Tibial artery (tissue), 4 donors: ENCODE data around the gene PUS7.
"Not testable (repeated sequence)": the region's sequence is repeated elsewhere in the genome, so short reads cannot be mapped to it uniquely, and the experiment has no call there.

ENCODE experiments used
- DNase-seq, 2 donors: peaks; one replicate each; pipeline ENCODE4 v3.0.0-alpha.2; 2019
- H3K27ac ChIP-seq, 2 donors: fragments of 200-600 bp; sonication (generic) in 1 of 2; 1 replicate in 1 of 2; 2 replicates in 1 of 2; pipeline ENCODE4 v1.5.1; 2018 to 2019; ENCODE audit warnings: mild to moderate bottlenecking in 1 of 2
- H3K27me3 ChIP-seq, 2 donors: fragments of 200-600 bp; sonication (generic) in 1 of 2; one replicate each; pipeline versions ENCODE4 v1.5.1 to v1.6.0; 2016 to 2019
- H3K36me3 ChIP-seq, 3 donors: fragments of 200-600 bp; sonication (generic) in 2 of 3; one replicate each; pipeline ENCODE4 v1.5.1; 2016 to 2019; ENCODE audit warnings: mild to moderate bottlenecking in 2 of 3
- H3K4me1 ChIP-seq, 4 donors: fragments of 200-600 bp; sonication (generic) in 2 of 4; 1 replicate in 3 of 4; 2 replicates in 1 of 4; pipeline ENCODE4 v1.5.1; 2016 to 2019
- H3K4me3 ChIP-seq, 2 donors: fragments of 200-600 bp; sonication (generic) in 1 of 2; 1 replicate in 1 of 2; 2 replicates in 1 of 2; pipeline ENCODE4 v1.5.1; 2018 to 2019; ENCODE audit warnings: mild to moderate bottlenecking in 2 of 2
- H3K9me3 ChIP-seq, 3 donors: fragments of 200-600 bp; sonication (generic) in 1 of 3; one replicate each; pipeline ENCODE4 v1.5.1; 2016 to 2019
- intact Hi-C: fragments of 100-400 bp; cut with DNase I; formaldehyde crosslinking; loops from one replicate; pipeline ENCODE4 v1.15.0; 2023; ENCODE audit warnings: low total_unique reads
- TF ChIP-seq, protein P1 (sequence below), 2 experiments: fragments of 200-600 bp in 1 of 2; fragments of 450-650 bp in 1 of 2; IDR thresholded peaks; one replicate each; pipeline ENCODE4 v1.5.1; 2017 to 2019; ENCODE audit warnings: antibody characterized with exemption in 2 of 2, mild to moderate bottlenecking in 1 of 2, moderate library complexity in 1 of 2

The PUS7 gene

DNA sequence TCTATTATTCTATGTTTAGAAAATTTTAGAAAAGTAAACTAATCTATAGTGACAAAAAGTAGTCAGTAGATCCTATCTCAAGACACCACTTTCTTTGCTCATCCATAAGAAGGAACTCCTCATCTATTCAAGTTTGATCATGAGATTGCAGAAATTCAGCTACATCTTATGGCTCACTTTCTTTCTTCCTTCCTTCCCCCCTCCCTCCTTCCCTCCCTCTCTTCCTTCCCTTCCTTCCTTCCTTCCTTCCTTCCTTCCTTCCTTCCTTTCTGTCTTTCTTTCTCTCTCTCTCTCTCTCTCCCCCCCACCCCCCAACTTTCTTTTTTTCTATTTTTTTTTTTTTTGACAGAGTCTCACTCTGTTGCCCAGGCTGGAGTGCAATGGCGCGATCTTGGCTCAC lies 98.1 kb downstream of the PUS7 start:
- H3K27ac ChIP-seq: no peak overlapping the region
- no peaks in the 10 kb centered on the region for H3K27me3 ChIP-seq
- no peaks in the 10 kb centered on the region for H3K4me1 ChIP-seq
- H3K4me3 ChIP-seq: no peak overlapping the region
- no peaks in the 10 kb centered on the region for H3K36me3 ChIP-seq
- TF ChIP-seq, protein P1, sequence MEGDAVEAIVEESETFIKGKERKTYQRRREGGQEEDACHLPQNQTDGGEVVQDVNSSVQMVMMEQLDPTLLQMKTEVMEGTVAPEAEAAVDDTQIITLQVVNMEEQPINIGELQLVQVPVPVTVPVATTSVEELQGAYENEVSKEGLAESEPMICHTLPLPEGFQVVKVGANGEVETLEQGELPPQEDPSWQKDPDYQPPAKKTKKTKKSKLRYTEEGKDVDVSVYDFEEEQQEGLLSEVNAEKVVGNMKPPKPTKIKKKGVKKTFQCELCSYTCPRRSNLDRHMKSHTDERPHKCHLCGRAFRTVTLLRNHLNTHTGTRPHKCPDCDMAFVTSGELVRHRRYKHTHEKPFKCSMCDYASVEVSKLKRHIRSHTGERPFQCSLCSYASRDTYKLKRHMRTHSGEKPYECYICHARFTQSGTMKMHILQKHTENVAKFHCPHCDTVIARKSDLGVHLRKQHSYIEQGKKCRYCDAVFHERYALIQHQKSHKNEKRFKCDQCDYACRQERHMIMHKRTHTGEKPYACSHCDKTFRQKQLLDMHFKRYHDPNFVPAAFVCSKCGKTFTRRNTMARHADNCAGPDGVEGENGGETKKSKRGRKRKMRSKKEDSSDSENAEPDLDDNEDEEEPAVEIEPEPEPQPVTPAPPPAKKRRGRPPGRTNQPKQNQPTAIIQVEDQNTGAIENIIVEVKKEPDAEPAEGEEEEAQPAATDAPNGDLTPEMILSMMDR (IDR thresholded peaks at IDR 0.05): no peak
- no peak for DNase-seq
- intact Hi-C loops: no loop called here
- no peaks in the 10 kb centered on the region for H3K9me3 ChIP-seq

DNA sequence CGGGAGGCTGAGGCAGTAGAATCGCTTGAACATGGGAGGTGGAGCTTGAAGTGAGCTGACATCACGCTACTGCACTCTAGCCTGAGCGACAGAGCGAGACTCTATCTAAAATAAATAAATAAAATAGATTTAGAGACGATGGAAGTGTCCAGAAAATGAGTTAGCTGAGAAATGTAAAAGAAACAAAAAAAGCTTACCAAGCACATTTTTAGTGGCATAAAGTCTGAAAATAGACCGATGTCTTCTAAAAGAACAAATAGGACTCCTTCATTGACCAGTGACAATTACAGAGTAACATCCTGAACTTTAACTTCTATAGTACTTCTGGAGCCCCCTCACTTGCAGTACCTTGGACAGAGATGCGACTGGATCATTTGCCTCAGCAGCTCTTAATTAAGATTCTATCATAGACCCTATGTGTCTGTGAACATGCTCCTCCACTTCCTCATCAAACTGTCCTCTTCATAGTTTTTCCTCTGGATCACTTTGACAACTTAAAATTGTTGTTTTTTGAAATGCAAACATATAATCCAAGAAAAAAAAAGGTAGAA lies 108.1 kb downstream of the PUS7 start:
- DNase-seq: no peak
- no peak overlapping the region for H3K27ac ChIP-seq
- TF ChIP-seq, protein P1 (IDR thresholded peaks at IDR 0.05): no peak
- H3K27me3 ChIP-seq: no peaks in the 10 kb centered on the region
- H3K36me3 ChIP-seq: no peaks in the 10 kb centered on the region
- intact Hi-C loops: no loop called here
- no peaks in the 10 kb centered on the region for H3K9me3 ChIP-seq
- H3K4me1 ChIP-seq: no peaks in the 10 kb centered on the region
- no peak overlapping the region for H3K4me3 ChIP-seq

DNA sequence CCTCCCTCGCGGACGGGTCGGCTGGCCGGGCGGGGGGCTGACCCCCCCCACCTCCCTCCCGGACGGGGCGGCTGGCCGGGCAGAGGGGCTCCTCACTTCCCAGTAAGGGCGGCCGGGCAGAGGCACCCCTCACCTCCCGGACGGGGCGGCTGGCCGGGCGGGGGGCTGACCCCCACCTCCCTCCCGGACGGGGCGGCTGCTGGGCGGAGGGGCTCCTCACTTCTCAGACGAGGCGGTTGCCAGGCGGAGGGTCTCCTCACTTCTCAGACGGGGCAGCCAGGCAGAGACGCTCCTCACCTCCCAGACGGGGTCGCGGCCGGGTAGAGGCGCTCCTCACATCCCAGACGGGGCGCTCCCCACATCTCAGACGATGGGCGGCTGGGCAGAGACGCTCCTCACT lies 111.3 kb downstream of the PUS7 start:
- H3K27me3 ChIP-seq, intact Hi-C loops, H3K4me3 ChIP-seq, DNase-seq, H3K9me3 ChIP-seq, H3K4me1 ChIP-seq, H3K36me3 ChIP-seq, H3K27ac ChIP-seq: not testable (repeated sequence)

DNA sequence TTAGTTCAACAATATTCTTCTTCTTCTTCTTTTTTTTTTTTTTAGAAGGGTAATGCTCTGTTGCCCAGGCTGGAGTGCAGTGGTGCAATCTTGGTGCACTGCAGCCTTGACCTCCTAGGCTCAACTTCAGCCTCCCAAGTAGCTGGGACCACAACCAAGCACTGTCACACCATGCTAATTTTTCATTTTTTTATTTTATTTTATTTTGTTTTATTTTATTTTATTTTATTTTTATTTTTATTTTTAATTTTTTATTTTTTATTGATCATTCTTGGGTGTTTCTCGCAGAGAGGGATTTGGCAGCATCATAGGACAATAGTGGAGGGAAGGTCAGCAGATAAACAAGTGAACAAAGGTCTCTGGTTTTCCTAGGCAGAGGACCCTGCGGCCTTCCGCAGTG lies 112.3 kb downstream of the PUS7 start:
- H3K4me1 ChIP-seq, H3K27me3 ChIP-seq, H3K4me3 ChIP-seq, H3K27ac ChIP-seq, DNase-seq, H3K36me3 ChIP-seq, H3K9me3 ChIP-seq, intact Hi-C loops: not testable (repeated sequence)

DNA sequence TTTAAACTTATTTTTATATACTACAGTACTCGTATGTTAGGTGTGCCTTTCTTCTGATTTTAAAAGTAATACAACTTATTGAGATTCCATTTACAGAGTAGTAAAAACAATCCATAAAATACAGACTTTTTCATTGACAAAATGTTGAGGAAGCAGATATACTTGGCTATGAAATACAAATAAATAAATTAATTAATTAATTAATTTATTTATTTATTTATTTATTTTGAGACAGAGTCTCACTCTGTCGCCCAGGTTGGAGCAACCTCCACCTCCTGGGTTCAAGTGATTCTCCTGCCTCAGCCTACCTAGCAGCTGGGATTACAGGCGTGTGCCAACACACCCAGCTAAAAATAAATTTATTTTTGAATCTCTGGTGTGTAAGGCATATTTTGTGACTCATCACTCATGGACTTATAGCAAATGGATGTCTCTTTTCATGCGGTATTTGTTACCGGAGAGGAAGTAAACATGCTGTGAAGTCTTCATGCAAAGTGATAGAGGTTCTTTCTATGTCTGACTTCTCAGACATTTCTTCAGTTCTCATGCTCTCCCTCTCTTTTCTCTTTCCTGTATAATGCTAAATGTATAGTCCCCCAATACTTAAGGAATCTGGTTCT lies 113.2 kb downstream of the PUS7 start:
- Histone ChIP-seq H3K36me3 (no peaks in the 10 kb centered on the region), H3K4me3 (no peak overlapping the region), H3K9me3 (no peaks in the 10 kb centered on the region), H3K27ac (no peak overlapping the region), H3K4me1 (no peaks in the 10 kb centered on the region), H3K27me3 (no peaks in the 10 kb centered on the region)
- no peak for DNase-seq
- intact Hi-C loops: no loop called here
- TF ChIP-seq, protein P1 (IDR thresholded peaks at IDR 0.05): no peak
